NCI-H524 (cell line): ENCODE measurements around the gene NLGN3.

Experiments
- DNase-seq, 2 experiments: peaks; one replicate each; lab custom pipeline; 2025; lab: John Stamatoyannopoulos, UW

Gene NLGN3

GRCh38 chrX:71214604-71215337 is 70.1 kb downstream of the NLGN3 start:
- no peak for DNase-seq

GRCh38 chrX:71215338-71215912 is 70.8 kb downstream of the NLGN3 start:
- no peak for DNase-seq

GRCh38 chrX:71216485-71216884 is 71.8 kb downstream of the NLGN3 start:
- DNase-seq, result no peak

GRCh38 chrX:71217298-71217697 is 72.7 kb downstream of the NLGN3 start:
- DNase-seq, result no peak
